ENCODE data around the gene ESPN. TPM values are rescaled to one million over a fixed set of nuclear protein-coding genes. Genes with fewer than 3 reads are reported as not detected.

Gene ESPN
- total and polyA plus RNA-seq, 2 of the 8 experiments (the other 6 are each of a cell fraction or from before 2014, with no cell fraction given), result 5.2 to 16.3 TPM

DNA sequence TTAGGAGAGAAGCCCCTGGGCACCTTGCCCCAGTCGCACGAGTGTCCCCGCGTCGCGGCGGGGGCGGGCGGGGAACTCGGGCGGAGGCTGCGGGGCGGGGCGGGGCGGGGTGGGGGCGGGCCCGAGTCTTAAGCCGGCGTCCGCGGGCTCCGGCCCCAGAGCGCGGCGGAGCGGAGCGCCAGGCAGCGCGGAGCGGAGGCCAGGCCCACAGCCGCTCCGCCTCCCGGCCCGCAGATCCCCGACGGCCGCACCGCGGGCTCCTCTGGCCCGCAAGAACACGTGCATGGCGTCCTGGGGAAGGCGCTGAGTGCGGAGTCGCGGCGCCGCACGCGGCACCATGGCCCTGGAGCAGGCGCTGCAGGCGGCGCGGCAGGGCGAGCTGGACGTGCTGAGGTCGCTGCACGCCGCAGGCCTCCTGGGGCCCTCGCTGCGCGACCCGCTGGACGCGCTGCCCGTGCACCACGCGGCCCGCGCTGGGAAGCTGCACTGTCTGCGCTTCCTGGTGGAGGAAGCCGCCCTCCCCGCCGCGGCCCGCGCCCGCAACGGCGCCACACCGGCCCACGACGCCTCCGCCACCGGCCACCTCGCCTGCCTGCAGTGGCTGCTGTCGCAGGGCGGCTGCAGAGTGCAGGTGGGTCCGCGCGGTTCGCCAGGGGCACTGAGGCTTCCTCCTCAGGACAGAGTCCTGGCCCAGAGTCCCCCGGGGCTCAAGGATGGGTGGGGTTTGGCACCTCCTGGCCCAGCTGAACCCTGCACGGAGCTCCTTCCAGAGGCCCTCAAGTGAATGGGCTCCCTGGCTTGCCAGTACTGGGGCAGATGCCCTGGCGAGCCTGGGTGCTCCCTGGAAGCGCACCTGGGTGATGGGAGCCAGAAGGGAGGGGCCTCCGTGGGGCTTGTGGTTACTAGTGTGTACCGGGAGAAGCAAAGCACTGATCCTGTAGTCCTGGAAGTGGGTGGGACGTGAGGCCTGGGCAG lies at the start of gene ESPN (continued):
- TF ChIP-seq CBX8 (IDR thresholded peaks at IDR 0.05; ENCODE audit: borderline replicate concordance, low read depth, low read length) (no peak), NANOG (IDR thresholded peaks at IDR 0.05; ENCODE audit: insufficient read depth, low read depth, low read length, poor library complexity, severe bottlenecking) (no peak), PHF8 (conservative IDR thresholded peaks at IDR 0.05; ENCODE audit: low read depth, low read length) (0 out of 2 replicates have a peak, but pooled peaks have one; percentile 13), CHD2 (IDR thresholded peaks at IDR 0.05; ENCODE audit: low read length) (no peak), CEBPB (IDR thresholded peaks at IDR 0.05; ENCODE audit: low read depth, low read length) (no peak), JUND (IDR thresholded peaks at IDR 0.05; ENCODE audit: low read length) (no peak), POLR2AphosphoS5 (IDR thresholded peaks at IDR 0.05; ENCODE audit: low read depth, low read length) (no peak), RAD21 (IDR thresholded peaks at IDR 0.05 in 1 of 2, conservative IDR thresholded peaks at IDR 0.05 in 1 of 2; ENCODE audit: low read depth in 2 of 2, low read length in 2 of 2) (no peak), SIX5 (IDR thresholded peaks at IDR 0.05; ENCODE audit: low read depth, low read length) (no peak), EP300 (IDR thresholded peaks at IDR 0.05; ENCODE audit: borderline replicate concordance in 1 of 2, low read depth in 2 of 2, low read length in 2 of 2) (no peak), KDM4A (IDR thresholded peaks at IDR 0.05; ENCODE audit: low read depth, low read length, severe bottlenecking) (peak; percentile 68), EGR1 (IDR thresholded peaks at IDR 0.05; ENCODE audit: borderline replicate concordance, low read depth, low read length) (no peak)
- TF ChIP-seq, protein P1, sequence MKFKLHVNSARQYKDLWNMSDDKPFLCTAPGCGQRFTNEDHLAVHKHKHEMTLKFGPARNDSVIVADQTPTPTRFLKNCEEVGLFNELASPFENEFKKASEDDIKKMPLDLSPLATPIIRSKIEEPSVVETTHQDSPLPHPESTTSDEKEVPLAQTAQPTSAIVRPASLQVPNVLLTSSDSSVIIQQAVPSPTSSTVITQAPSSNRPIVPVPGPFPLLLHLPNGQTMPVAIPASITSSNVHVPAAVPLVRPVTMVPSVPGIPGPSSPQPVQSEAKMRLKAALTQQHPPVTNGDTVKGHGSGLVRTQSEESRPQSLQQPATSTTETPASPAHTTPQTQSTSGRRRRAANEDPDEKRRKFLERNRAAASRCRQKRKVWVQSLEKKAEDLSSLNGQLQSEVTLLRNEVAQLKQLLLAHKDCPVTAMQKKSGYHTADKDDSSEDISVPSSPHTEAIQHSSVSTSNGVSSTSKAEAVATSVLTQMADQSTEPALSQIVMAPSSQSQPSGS (IDR thresholded peaks at IDR 0.05; ENCODE audit: low read length), result no peak

All from H1 (cell line).